Panc1 (cell line): ENCODE results near the gene SOX1. TPM values are rescaled to one million over a fixed set of nuclear protein-coding genes. Genes with fewer than 3 reads are reported as not detected.

ENCODE experiments used
- ATAC-seq: fragments of 200-7000 bp; cut with Tn5 transposase; 2 replicates; pipeline ENCODE4 v1.9.1; 2020; ENCODE audit warnings: mild to moderate bottlenecking, moderate library complexity
- Bru-seq: library from RNA; stranded (reverse); fragments of 400-500 nt; gene quantifications from one replicate; lab custom pipeline; 2021; lab: Mats Ljungman, UMichigan
- BruChase-seq, 2 experiments: library from RNA; stranded (reverse); fragments of 400-500 nt; gene quantifications; one replicate each; lab custom pipeline; 2021; lab: Mats Ljungman, UMichigan
- BruUV-seq: library from RNA; stranded (reverse); fragments of 400-500 nt; replicated peaks from 2 replicates; lab custom pipeline; 2021; lab: Mats Ljungman, UMichigan
- CTCF ChIA-PET: fragments of 300-600 bp; sonication (Branson Sonifier 250); formaldehyde crosslinking; loops from one replicate; lab custom pipeline; 2022; ENCODE audit warnings: antibody characterized with exemption; lab: Charles Lee
- POLR2A ChIA-PET: fragments of 300-600 bp; sonication (Branson Sonifier 250); formaldehyde crosslinking; loops from one replicate; lab custom pipeline; 2022; ENCODE audit warnings: antibody characterized with exemption; lab: Charles Lee
- DNase-seq: peaks from one replicate; pipeline ENCODE4 v3.0.0-alpha.2; 2010; ENCODE audit warnings: low read depth, low spot score
- H3K27ac ChIP-seq: 2 replicates; pipeline ENCODE4 v1.5.1; 2011; ENCODE audit warnings: mild to moderate bottlenecking, low read length, inconsistent platforms
- H3K27me3 ChIP-seq: fragments of 200-500 bp; sonication (Bioruptor generic); 2 replicates; pipeline ENCODE4 v1.6.0; 2014; ENCODE audit warnings: low read length, inconsistent platforms; ENCODE audit not compliant: control insufficient read depth, insufficient read depth
- H3K36me3 ChIP-seq: fragments of 200-500 bp; sonication (Bioruptor generic); 2 replicates; pipeline ENCODE4 v1.5.1; 2014; ENCODE audit warnings: inconsistent platforms, mild to moderate bottlenecking, low read length, moderate library complexity; ENCODE audit not compliant: control insufficient read depth, insufficient read depth
- H3K4me1 ChIP-seq: 2 replicates; pipeline ENCODE4 v1.5.1; 2011; ENCODE audit warnings: inconsistent platforms, mild to moderate bottlenecking, low read length, moderate library complexity; ENCODE audit not compliant: control insufficient read depth, insufficient read depth
- H3K4me3 ChIP-seq, 2 experiments: 2 replicates each; pipeline ENCODE4 v1.5.1; 2011 to 2012; ENCODE audit warnings: low read depth in 2 of 2, low read length in 2 of 2, mild to moderate bottlenecking in 2 of 2, inconsistent platforms in 1 of 2, moderate library complexity in 1 of 2
- H3K9me3 ChIP-seq: fragments of 200-500 bp; sonication (Bioruptor generic); 2 replicates; pipeline ENCODE4 v1.5.1; 2014; ENCODE audit warnings: low read depth, mild to moderate bottlenecking, inconsistent platforms, low read length, moderate library complexity; ENCODE audit not compliant: control insufficient read depth, insufficient read depth
- CTCF ChIP-seq: fragments of 450-650 bp; IDR thresholded peaks from 2 replicates; pipeline ENCODE4 v1.5.1; 2017; ENCODE audit warnings: mild to moderate bottlenecking
- POLR2AphosphoS5 ChIP-seq: IDR thresholded peaks from 2 replicates; pipeline ENCODE4 v1.6.1; 2012; ENCODE audit warnings: mild to moderate bottlenecking, low read depth, low read length, moderate library complexity
- REST ChIP-seq, 2 experiments: IDR thresholded peaks; 2 replicates each; pipeline ENCODE4 v1.6.1; 2011 to 2012; ENCODE audit warnings: low read depth in 2 of 2, control low read depth in 1 of 2, low read length in 1 of 2, mild to moderate bottlenecking in 1 of 2, moderate library complexity in 1 of 2; ENCODE audit not compliant: insufficient read depth in 1 of 2
- SIN3A ChIP-seq: IDR thresholded peaks from 2 replicates; pipeline ENCODE4 v1.6.1; 2012; ENCODE audit warnings: low read depth, mild to moderate bottlenecking, low read length, moderate library complexity, borderline replicate concordance; ENCODE audit not compliant: insufficient read depth
- TCF7L2 ChIP-seq: IDR thresholded peaks from 2 replicates; pipeline ENCODE4 v1.6.1; 2011; ENCODE audit warnings: mild to moderate bottlenecking, low read depth, low read length, inconsistent platforms
- in situ Hi-C: cut with HindIII; loops from 2 replicates; pipeline ENCODE4 v1.10.0; 2016; ENCODE audit warnings: low sequenced_read_pairs, low pct_unique_long_range_greater_than_20kb
- intact Hi-C: fragments of 100-400 bp; cut with micrococcal nuclease; formaldehyde crosslinking; loops from one replicate; pipeline ENCODE4 v1.10.0; 2022; ENCODE audit not compliant: unreplicated experiment
- long read RNA-seq: library from polyadenylated mRNA; unstranded; transcript quantifications from one replicate; pipeline ENCODE4 v2.0.0, GENCODE V29; 2021; ENCODE audit not compliant: unreplicated experiment
- polyA plus RNA-seq: library from polyadenylated mRNA; unstranded; fragments of >200 nt; gene quantifications from one replicate; pipeline ENCODE4 v1.2.1, GENCODE V29; 2012; ENCODE audit warnings: missing spikeins; ENCODE audit not compliant: insufficient read length
- total RNA-seq: library from RNA; stranded (reverse); gene quantifications from one replicate; pipeline ENCODE4 v1.2.1, GENCODE V29; 2021; ENCODE audit not compliant: unreplicated experiment

The SOX1 gene
- total RNA-seq (not detected), Bru-seq, nascent RNA (not detected), BruChase-seq, experiment 1, labeled RNA remaining after a 2-hour chase (not detected), BruChase-seq, experiment 2, labeled RNA remaining after a 6-hour chase (not detected)
- polyA plus RNA-seq: not detected
- long read RNA-seq: 0 reads

- Histone ChIP-seq H3K9me3 (no peaks in the 10 kb centered on the region), H3K27ac (no peak within 1 kb of the TSS), H3K27me3 (no peaks in the 10 kb centered on the region), H3K36me3 (no peaks in the 10 kb centered on the region), H3K4me1 (no peaks in the 10 kb centered on the region), H3K4me3 (no peak within 1 kb of the TSS)
- POLR2A ChIA-PET: no interaction called here
- intact Hi-C loops: no loop called here
- BruUV-seq: no TSS peak
- no peak for ATAC-seq
- TF ChIP-seq TCF7L2 (no peak), REST (IDR thresholded peaks at IDR 0.05; ENCODE audit: insufficient read depth in 1 of 2, low read depth in 2 of 2, low read length in 1 of 2) (no peak), CTCF (no peak), POLR2AphosphoS5 (no peak), SIN3A (no peak)
- no peak for DNase-seq
- in situ Hi-C loops: no loop called here
- CTCF ChIA-PET: no interaction called here
Observed at GRCh38 chr13:112067116-112067741, at the start of gene SOX1. TSS of gene SOX1 (plus strand) at chr13:112067149. CDS start at chr13:112067659, 510 bp downstream.

- H3K4me3 ChIP-seq: no peak overlapping the region
- H3K27me3 ChIP-seq: no peaks in the 10 kb centered on the region; the same call in 1 of the 2 replicates
- in situ Hi-C loops (no loop called here), intact Hi-C loops (no loop called here)
- no peak overlapping the region for H3K27ac ChIP-seq
- POLR2A ChIA-PET: no interaction called here
- no TSS peak for BruUV-seq
- DNase-seq (no peak), ATAC-seq (no peak)
- H3K4me1 ChIP-seq: no peaks in the 10 kb centered on the region
- H3K36me3 ChIP-seq: no peaks in the 10 kb centered on the region
- no peaks in the 10 kb centered on the region for H3K9me3 ChIP-seq
- TF ChIP-seq POLR2AphosphoS5 (no peak), SIN3A (no peak), TCF7L2 (no peak), CTCF (no peak), REST (IDR thresholded peaks at IDR 0.05; ENCODE audit: insufficient read depth in 1 of 2, low read depth in 2 of 2, low read length in 1 of 2) (no peak)
- CTCF ChIA-PET: interaction anchor here (0.6 kb wide), 1 partner anchor 520 kb away, joined by 5 read pairs; no protein-coding TSS in a partner anchor
Observed at GRCh38 chr13:112024577-112024976, 42.4 kb upstream of the SOX1 start.
